Loucy (cell line): ENCODE measurements around the gene SH2D1B.

Source experiments
- H2AFZ ChIP-seq: fragments of 200-600 bp; sonication (generic); 2 replicates; pipeline ENCODE4 v1.6.0; 2016; ENCODE audit warnings: antibody characterized with exemption, mild to moderate bottlenecking, low read length, moderate library complexity
- H3F3A ChIP-seq: fragments of 200-600 bp; 2 replicates; pipeline ENCODE4 v1.6.0; 2016; ENCODE audit warnings: antibody characterized with exemption, low read depth, mild to moderate bottlenecking
- H3K27me3 ChIP-seq: fragments of 200-600 bp; sonication (generic); 2 replicates; pipeline ENCODE4 v1.6.1; 2014; ENCODE audit warnings: low read length, mild to moderate bottlenecking; ENCODE audit not compliant: insufficient read depth, poor library complexity, severe bottlenecking
- H3K36me3 ChIP-seq: fragments of 200-600 bp; sonication (generic); 2 replicates; pipeline ENCODE4 v1.6.1; 2016; ENCODE audit warnings: low read length; ENCODE audit not compliant: insufficient read depth
- H3K4me1 ChIP-seq: fragments of 200-600 bp; sonication (generic); 2 replicates; pipeline ENCODE4 v1.5.1; 2014; ENCODE audit warnings: low read length, mild to moderate bottlenecking; ENCODE audit not compliant: insufficient read depth, poor library complexity, severe bottlenecking
- H3K4me2 ChIP-seq: fragments of 200-600 bp; sonication (generic); 2 replicates; pipeline ENCODE4 v1.6.0; 2014; ENCODE audit warnings: antibody characterized with exemption, low read length, low read depth, mild to moderate bottlenecking; ENCODE audit not compliant: poor library complexity, severe bottlenecking
- H3K4me3 ChIP-seq: fragments of 200-600 bp; sonication (generic); 2 replicates; pipeline ENCODE4 v1.5.1; 2014; ENCODE audit warnings: low read length, mild to moderate bottlenecking, mixed read lengths; ENCODE audit not compliant: poor library complexity, severe bottlenecking
- H3K79me2 ChIP-seq: fragments of 200-600 bp; sonication (generic); 2 replicates; pipeline ENCODE4 v1.6.1; 2014; ENCODE audit warnings: low read length; ENCODE audit not compliant: insufficient read depth
- H3K9ac ChIP-seq: fragments of 200-600 bp; sonication (generic); 2 replicates; pipeline ENCODE4 v1.6.0; 2014; ENCODE audit warnings: mild to moderate bottlenecking, low read depth, low read length, moderate library complexity; ENCODE audit not compliant: poor library complexity, severe bottlenecking
- H3K9me2 ChIP-seq: fragments of 200-600 bp; sonication (generic); replicated peaks from 2 replicates; pipeline ENCODE4 v1.6.1; 2016; ENCODE audit warnings: low read depth, low read length, mixed read lengths
- H3K9me3 ChIP-seq: fragments of 200-600 bp; sonication (generic); 2 replicates; pipeline ENCODE4 v1.6.1; 2014; ENCODE audit warnings: mild to moderate bottlenecking, antibody characterized with exemption, low read length, low read depth; ENCODE audit not compliant: insufficient read depth
- H4K20me1 ChIP-seq: fragments of 200-600 bp; sonication (generic); 2 replicates; pipeline ENCODE4 v1.6.0; 2014; ENCODE audit warnings: antibody characterized with exemption, low read length, mild to moderate bottlenecking; ENCODE audit not compliant: insufficient read depth, poor library complexity, severe bottlenecking
- CTCF ChIP-seq: fragments of 200-600 bp; sonication (generic); conservative IDR thresholded peaks from 2 replicates; pipeline ENCODE4 v1.5.1; 2014; ENCODE audit warnings: mild to moderate bottlenecking, antibody characterized with exemption, low read length
- EZH2phosphoT487 ChIP-seq: fragments of 200-600 bp; IDR thresholded peaks from 2 replicates; pipeline ENCODE4 v1.6.1; 2018; ENCODE audit warnings: antibody characterized with exemption, mild to moderate bottlenecking, moderate library complexity, borderline replicate concordance

The SH2D1B gene

DNA sequence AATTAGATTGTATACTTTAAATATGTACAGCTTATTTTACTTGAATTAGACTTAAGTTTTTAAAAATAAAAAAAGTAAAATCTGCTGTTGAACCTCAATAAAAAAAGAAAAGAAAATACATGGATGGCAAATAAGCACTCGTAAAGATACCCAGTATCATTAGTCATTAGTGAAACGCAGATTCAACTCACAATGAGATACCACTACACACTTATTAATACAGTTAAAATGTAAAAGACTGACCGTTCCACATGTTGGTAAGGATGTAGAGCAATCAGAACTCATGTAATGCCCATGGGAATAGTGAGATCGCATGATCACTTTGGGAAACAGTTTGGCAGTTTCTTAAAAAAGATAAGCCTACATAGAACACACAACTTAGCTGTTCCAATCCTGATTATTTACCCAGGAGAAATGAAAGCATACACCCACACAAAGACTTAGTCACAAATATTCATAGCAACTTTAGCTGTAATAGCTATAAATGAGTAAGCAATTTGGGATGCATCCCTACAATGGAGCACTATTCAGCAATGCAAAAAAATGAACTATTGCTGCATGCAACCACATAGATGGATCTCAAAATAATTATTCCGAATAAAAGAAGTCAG, 7.3 kb downstream of the SH2D1B start:
- Histone ChIP-seq H3K9ac (no peak overlapping the region), H3F3A (no peaks in the 10 kb centered on the region), H3K79me2 (no peaks in the 10 kb centered on the region), H3K4me3 (no peak overlapping the region), H2AFZ (no peak overlapping the region), H3K4me1 (peaks cover 8% of the 10 kb centered on the region), H3K9me2 (no peaks in the 10 kb centered on the region), H4K20me1 (no peaks in the 10 kb centered on the region), H3K27me3 (no peaks in the 10 kb centered on the region), H3K36me3 (no peaks in the 10 kb centered on the region), H3K9me3 (no peaks in the 10 kb centered on the region), H3K4me2 (no peak overlapping the region)
- TF ChIP-seq CTCF (no peak), EZH2phosphoT487 (no peak)

DNA sequence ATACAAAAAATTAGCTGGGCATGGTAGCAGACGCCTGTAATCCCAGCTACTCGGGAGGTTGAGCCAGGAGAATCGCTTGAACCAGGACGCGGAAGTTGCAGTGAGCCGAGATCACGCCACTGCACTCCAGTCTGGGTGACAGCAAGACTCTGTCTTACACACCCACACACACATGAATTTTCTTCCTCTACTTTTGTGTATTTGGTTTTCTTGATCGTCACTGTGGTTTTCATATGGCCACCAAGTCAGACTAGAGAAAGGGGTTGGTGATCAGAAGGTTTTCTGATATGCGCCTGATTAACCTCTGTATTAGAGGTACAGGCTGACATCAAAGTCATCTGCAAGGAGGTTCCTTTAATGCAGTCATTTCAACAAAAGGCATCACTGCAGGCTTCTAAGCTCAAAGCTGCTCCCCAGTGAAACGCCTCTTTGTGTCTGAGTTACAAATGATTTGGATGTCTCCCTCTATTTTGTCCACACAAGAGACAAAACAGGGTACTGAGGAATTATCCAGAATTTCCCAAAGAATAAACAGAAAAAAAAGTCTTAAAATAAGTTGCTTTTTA, 11.1 kb downstream of the SH2D1B start:
- no peaks in the 10 kb centered on the region for H4K20me1 ChIP-seq
- no peak overlapping the region for H2AFZ ChIP-seq
- no peaks in the 10 kb centered on the region for H3K9me3 ChIP-seq
- no peaks in the 10 kb centered on the region for H3K79me2 ChIP-seq
- H3K4me3 ChIP-seq: no peak overlapping the region
- no peaks in the 10 kb centered on the region for H3K27me3 ChIP-seq
- TF ChIP-seq EZH2phosphoT487: no peak
- no peak for TF ChIP-seq CTCF
- H3K36me3 ChIP-seq: no peaks in the 10 kb centered on the region
- no peak overlapping the region for H3K4me2 ChIP-seq
- no peaks in the 10 kb centered on the region for H3K9me2 ChIP-seq
- no peaks in the 10 kb centered on the region for H3F3A ChIP-seq
- H3K9ac ChIP-seq: no peak overlapping the region
- no peaks in the 10 kb centered on the region for H3K4me1 ChIP-seq

- Histone ChIP-seq H3K9me2 (no peaks in the 10 kb centered on the region), H3K9me3 (no peaks in the 10 kb centered on the region), H3K27me3 (no peaks in the 10 kb centered on the region), H3K79me2 (no peaks in the 10 kb centered on the region), H3K9ac (no peak overlapping the region), H3K36me3 (no peaks in the 10 kb centered on the region), H3K4me1 (no peaks in the 10 kb centered on the region), H2AFZ (peak overlapping the region; percentile 25; the same call in 1 of the 2 replicates), H4K20me1 (no peaks in the 10 kb centered on the region), H3K4me3 (no peak overlapping the region), H3K4me2 (no peak overlapping the region), H3F3A (no peaks in the 10 kb centered on the region)
- TF ChIP-seq EZH2phosphoT487 (no peak), CTCF (no peak)
Observed at GRCh38 chr1:162398999-162399580, 12.8 kb downstream of the SH2D1B start.
